Activated T-cell treated with anti-CD3 and anti-CD28 coated beads, Interleukin-2, amount 50 U/mL, for 24 hours (primary cell): ENCODE results near the gene C2orf49.

Experiments used
- DNase-seq: peaks from one replicate; pipeline ENCODE4 v3.0.0-alpha.2; 2020
- H3K27ac Mint-ChIP-seq: 2 replicates; pipeline ENCODE4 v1.8.0; 2020; ENCODE audit warnings: mild to moderate bottlenecking, mixed read lengths
- H3K27me3 Mint-ChIP-seq: 2 replicates; pipeline ENCODE4 v1.8.0; 2020; ENCODE audit warnings: mixed read lengths
- H3K36me3 Mint-ChIP-seq: 2 replicates; pipeline ENCODE4 v1.8.0; 2020; ENCODE audit warnings: low read depth, mixed read lengths
- H3K4me1 Mint-ChIP-seq: 2 replicates; pipeline ENCODE4 v1.8.0; 2020; ENCODE audit warnings: low read depth, mixed read lengths
- H3K4me3 Mint-ChIP-seq: 2 replicates; pipeline ENCODE4 v1.8.0; 2020; ENCODE audit warnings: mild to moderate bottlenecking, moderate library complexity, mixed read lengths
- H3K9me3 Mint-ChIP-seq: 2 replicates; pipeline ENCODE4 v1.8.0; 2020; ENCODE audit warnings: mixed read lengths

Gene C2orf49

DNA sequence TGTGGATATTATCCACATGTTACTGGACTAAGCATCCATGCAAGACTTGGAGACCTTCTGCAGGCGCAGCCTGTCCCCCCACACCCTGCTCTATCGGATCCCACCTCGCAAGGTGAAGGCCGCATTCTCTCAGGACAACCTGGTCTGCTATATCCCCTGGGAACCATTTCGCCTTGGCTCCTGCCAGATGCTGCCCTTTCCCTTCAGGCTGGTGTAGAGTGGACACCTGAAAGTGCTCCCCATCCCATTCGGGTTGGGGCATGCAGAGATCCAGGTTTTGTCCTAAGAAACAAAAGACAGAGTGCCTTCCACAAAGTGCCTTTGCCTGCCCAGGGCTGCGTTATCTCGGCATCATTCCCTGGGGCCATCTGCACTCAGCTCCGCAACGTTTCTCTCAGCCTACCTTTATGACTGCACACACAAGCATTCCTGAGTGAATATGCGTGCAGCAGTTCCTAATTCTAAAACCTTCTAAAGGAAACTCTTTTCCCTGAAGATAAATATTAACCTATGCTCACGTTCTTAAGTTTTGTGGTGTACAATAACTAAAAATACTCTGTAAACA, 41.0 kb downstream of the C2orf49 start:
- Mint-ChIP-seq H3K9me3 (no peaks in the 10 kb centered on the region), H3K36me3 (no peaks in the 10 kb centered on the region), H3K4me3 (no peak overlapping the region), H3K27ac (no peak overlapping the region), H3K27me3 (no peaks in the 10 kb centered on the region), H3K4me1 (peaks cover 4% of the 10 kb centered on the region)
- no peak for DNase-seq

DNA sequence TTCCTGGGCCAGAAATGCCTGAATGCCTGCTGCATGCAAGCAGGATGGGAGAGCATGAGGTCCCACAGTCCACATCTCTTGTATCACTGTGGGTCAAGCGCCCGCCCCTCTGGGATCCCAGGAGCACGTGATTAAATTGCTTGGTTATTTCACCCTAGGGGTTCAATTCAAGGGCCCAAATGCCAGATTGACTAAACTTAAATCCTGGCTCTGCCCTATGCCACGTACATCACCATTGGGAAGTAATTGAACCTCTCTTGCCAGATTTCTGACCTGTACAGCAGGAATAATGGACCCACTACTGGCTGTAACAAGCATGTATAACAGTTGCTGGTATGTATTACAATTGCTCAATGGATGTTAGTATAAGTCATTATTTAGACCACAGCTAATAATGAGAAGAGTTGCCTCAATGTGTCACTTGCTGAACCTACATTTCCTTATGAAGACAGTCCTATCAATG, 41.6 kb downstream of the C2orf49 start:
- Mint-ChIP-seq H3K4me1 (peaks cover 2% of the 10 kb centered on the region), H3K9me3 (no peaks in the 10 kb centered on the region), H3K36me3 (no peaks in the 10 kb centered on the region), H3K4me3 (no peak overlapping the region), H3K27me3 (no peaks in the 10 kb centered on the region), H3K27ac (no peak overlapping the region)
- no peak for DNase-seq

DNA sequence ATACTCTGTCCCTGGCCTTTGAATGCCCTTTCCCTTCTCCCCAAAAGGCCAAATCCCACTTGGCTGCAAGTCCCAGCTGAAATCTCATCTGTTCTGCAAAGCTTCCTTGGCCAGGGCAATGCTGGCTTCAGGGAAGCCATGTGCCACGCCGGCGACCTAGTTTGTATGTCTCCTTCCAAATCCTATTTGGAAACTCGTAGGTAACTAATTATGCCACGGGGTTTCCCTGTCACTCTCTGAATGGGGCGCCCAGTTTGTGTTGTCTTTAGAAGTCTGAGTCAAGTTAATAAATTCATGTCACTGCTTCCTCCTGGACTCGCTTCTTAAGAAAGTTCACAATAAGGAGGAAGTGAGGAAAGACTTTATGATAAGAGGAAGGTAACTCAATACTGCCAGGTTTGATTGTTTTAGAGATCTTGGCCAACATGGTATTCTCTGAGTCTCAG, 42.4 kb downstream of the C2orf49 start:
- Mint-ChIP-seq H3K36me3 (no peaks in the 10 kb centered on the region), H3K4me1 (no peaks in the 10 kb centered on the region), H3K9me3 (no peaks in the 10 kb centered on the region), H3K4me3 (no peak overlapping the region), H3K27ac (no peak overlapping the region), H3K27me3 (no peaks in the 10 kb centered on the region)
- no peak for DNase-seq

DNA sequence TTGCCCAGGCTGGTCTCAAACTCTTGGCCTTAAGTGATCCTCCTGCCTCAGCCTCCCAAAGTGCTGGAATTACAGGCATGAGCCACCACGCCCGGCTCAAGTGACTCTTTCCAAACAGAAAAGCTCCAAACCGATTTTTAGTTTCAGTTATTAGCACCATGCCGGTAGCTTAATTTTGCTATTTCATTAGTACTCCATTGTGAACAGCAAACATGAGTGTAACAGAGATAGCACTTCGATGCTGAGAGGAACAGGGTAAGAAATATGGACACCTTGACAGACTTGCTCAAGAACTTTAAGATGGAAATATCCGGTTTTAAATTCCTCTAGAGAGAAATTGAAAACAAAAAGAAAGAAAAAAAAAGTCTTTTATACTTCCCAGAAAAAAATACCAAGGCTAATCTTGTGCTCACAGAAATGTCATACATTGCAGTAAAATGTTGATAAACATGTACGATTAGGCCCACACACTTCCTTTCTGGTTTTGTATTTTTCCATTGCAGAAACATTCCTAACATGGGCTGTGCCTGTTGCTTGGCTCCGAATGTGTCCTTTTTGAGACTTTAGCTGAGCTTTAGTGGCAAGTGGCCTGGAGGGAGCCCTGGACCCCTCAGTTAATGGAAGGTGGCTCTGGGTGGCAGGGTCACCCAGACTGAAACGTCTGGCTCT, 43.2 kb downstream of the C2orf49 start:
- no peak overlapping the region for H3K27ac Mint-ChIP-seq
- H3K9me3 Mint-ChIP-seq = no peaks in the 10 kb centered on the region
- H3K4me1 Mint-ChIP-seq = no peaks in the 10 kb centered on the region
- H3K4me3 Mint-ChIP-seq = no peak overlapping the region
- H3K27me3 Mint-ChIP-seq = no peaks in the 10 kb centered on the region
- no peak for DNase-seq
- H3K36me3 Mint-ChIP-seq = no peaks in the 10 kb centered on the region

DNA sequence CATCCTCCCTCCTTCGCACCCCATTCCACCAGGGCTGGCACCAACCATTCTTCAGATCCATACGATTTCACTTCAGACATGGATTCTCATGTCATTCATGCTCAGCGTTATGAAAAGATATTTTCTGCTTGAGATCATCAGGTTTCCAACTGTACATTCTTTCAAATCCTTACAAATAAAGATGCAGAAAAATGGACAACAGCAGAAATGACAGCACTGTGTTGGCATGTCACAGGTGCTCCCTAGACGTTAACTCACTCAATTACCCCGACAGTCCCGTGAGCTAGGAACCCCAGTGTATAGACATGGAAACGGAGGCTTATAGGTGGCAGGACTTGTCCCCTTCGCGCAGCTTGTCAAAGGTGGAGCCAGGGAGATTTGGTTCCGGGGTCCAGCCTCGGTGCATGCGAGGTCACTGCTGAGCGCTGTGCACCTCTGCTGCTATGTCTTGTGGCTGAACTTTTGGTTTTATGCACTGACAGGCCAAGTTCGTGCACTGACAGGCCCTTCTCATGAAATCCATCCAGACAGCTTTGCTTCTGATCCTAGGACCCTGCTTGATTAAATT, 43.8 kb downstream of the C2orf49 start:
- no peaks in the 10 kb centered on the region for H3K36me3 Mint-ChIP-seq
- no peak overlapping the region for H3K4me3 Mint-ChIP-seq
- no peak for DNase-seq
- H3K27me3 Mint-ChIP-seq = no peaks in the 10 kb centered on the region
- H3K27ac Mint-ChIP-seq = no peak overlapping the region
- no peaks in the 10 kb centered on the region for H3K9me3 Mint-ChIP-seq
- no peaks in the 10 kb centered on the region for H3K4me1 Mint-ChIP-seq

DNA sequence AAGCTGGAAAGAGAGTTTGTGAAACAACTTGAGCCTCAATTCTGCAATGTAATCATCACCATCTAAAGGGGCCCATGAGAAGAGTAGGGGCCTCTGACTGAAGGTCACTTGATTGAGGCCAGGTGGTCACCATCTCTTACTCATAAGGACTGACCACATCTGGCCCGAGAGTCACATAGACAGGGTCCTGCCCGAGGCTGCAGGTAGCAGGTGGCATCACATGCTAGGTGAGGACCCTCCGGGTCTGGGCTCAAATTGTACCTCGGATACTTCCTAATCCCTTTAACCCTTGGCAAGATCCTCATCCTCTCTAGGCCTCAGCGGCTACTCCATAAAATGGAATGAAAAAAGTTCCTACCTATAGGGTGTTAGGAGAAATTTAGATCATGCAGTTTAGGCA, 44.8 kb downstream of the C2orf49 start:
- no peak for DNase-seq
- no peaks in the 10 kb centered on the region for H3K4me1 Mint-ChIP-seq
- no peak overlapping the region for H3K4me3 Mint-ChIP-seq
- no peaks in the 10 kb centered on the region for H3K27me3 Mint-ChIP-seq
- no peaks in the 10 kb centered on the region for H3K9me3 Mint-ChIP-seq
- H3K27ac Mint-ChIP-seq = no peak overlapping the region
- no peaks in the 10 kb centered on the region for H3K36me3 Mint-ChIP-seq

GRCh38 chr2:105383432-105384166, 46.3 kb downstream of the C2orf49 start:
- Mint-ChIP-seq H3K27ac (no peak overlapping the region), H3K4me1 (no peaks in the 10 kb centered on the region), H3K9me3 (no peaks in the 10 kb centered on the region), H3K27me3 (no peaks in the 10 kb centered on the region), H3K4me3 (no peak overlapping the region), H3K36me3 (no peaks in the 10 kb centered on the region)
- no peak for DNase-seq

- H3K27me3 Mint-ChIP-seq = no peaks in the 10 kb centered on the region
- H3K9me3 Mint-ChIP-seq = no peaks in the 10 kb centered on the region
- H3K36me3 Mint-ChIP-seq = no peaks in the 10 kb centered on the region
- no peak overlapping the region for H3K27ac Mint-ChIP-seq
- no peak overlapping the region for H3K4me3 Mint-ChIP-seq
- DNase-seq = no peak
- H3K4me1 Mint-ChIP-seq = no peaks in the 10 kb centered on the region
These were observed 46.9 kb downstream of the C2orf49 start for GRCh38 chr2:105384216-105384615.

GRCh38 chr2:105384861-105385260, 47.5 kb downstream of the C2orf49 start:
- Mint-ChIP-seq H3K4me1 (no peaks in the 10 kb centered on the region), H3K27ac (no peak overlapping the region), H3K27me3 (no peaks in the 10 kb centered on the region), H3K4me3 (no peak overlapping the region), H3K36me3 (no peaks in the 10 kb centered on the region), H3K9me3 (no peaks in the 10 kb centered on the region)
- no peak for DNase-seq

DNA sequence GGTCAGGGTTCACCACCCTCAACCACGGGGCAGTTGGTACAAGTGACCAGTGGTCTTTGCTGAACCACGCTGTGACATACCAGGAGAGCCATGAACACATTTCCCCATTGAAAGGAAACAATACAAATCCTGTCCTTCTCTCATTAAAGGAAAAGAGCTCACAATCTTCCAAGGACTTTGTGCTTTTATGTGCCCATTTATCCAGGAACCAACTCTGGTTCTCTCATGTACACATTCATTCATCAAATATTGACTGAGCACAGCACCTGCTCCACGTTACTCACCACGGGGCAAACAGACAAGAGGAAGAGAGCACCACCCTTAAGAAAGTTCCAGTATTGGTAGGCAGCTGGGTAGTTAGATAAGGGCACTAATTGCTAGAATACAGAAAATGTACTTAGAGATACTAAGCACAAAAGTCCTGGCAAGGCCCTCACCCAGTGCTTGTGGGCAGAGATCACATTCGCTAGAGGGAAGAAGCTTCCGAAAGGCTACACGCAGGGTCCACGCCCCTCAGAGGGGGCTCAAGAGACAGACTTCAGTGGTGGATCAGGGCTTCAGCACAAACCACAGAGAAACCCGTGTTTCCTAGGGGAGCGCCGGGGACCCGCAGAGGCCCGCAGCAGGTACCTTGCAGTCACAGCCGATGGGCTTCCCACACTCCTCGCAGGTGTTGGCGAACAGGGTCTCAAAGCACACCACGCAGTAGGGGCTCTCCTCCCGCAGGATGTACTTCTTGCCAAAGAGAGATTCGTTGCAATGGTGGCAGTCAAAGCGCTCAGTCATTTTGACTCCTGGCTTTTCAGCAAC, 48.6 kb downstream of the C2orf49 start:
- Mint-ChIP-seq H3K4me1 (no peaks in the 10 kb centered on the region), H3K36me3 (no peaks in the 10 kb centered on the region), H3K9me3 (no peaks in the 10 kb centered on the region), H3K27me3 (no peaks in the 10 kb centered on the region), H3K4me3 (no peak overlapping the region), H3K27ac (no peak overlapping the region)
- no peak for DNase-seq

- Mint-ChIP-seq H3K27ac (no peak overlapping the region), H3K9me3 (no peaks in the 10 kb centered on the region), H3K4me3 (no peak overlapping the region), H3K36me3 (no peaks in the 10 kb centered on the region), H3K27me3 (no peaks in the 10 kb centered on the region), H3K4me1 (no peaks in the 10 kb centered on the region)
- no peak for DNase-seq
These were observed 49.9 kb downstream of the C2orf49 start for GRCh38 chr2:105387225-105387624.

DNA sequence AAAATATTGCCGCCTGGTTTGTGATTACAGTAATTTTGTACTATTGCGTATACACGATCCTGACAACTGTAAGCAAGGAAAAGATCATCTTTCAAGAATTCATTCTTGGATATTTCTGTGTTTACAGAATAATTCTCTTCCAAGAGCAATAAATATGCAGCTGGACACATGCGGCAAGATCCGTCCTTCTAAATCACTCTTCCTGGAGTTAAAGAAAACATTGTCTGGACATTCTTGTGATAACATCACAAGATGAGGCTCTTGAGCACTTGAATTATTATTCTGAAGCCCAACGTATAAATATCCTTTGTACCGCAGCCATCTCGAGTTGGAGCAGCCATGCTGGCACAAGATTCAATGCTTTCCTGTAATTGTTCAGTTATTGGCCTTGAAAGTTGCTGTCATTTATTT, 51.6 kb downstream of the C2orf49 start:
- Mint-ChIP-seq H3K4me3 (no peak overlapping the region), H3K27ac (no peak overlapping the region), H3K4me1 (no peaks in the 10 kb centered on the region), H3K9me3 (no peaks in the 10 kb centered on the region), H3K27me3 (no peaks in the 10 kb centered on the region), H3K36me3 (no peaks in the 10 kb centered on the region)
- no peak for DNase-seq

GRCh38 chr2:105390454-105390853, 53.1 kb downstream of the C2orf49 start:
- Mint-ChIP-seq H3K27me3 (no peaks in the 10 kb centered on the region), H3K9me3 (no peaks in the 10 kb centered on the region), H3K27ac (no peak overlapping the region), H3K4me3 (no peak overlapping the region), H3K36me3 (no peaks in the 10 kb centered on the region), H3K4me1 (no peaks in the 10 kb centered on the region)
- no peak for DNase-seq

GRCh38 chr2:105391058-105391627, 53.8 kb downstream of the C2orf49 start:
- Mint-ChIP-seq H3K27me3 (no peaks in the 10 kb centered on the region), H3K36me3 (no peaks in the 10 kb centered on the region), H3K4me1 (no peaks in the 10 kb centered on the region), H3K9me3 (no peaks in the 10 kb centered on the region), H3K27ac (no peak overlapping the region), H3K4me3 (no peak overlapping the region)
- DNase-seq = no peak
